Nasal cavity respiratory epithelium epithelial cell of viscerocranial mucosa (primary cell): ENCODE results near the gene BATF2. TPM values are rescaled to one million over a fixed set of nuclear protein-coding genes. Genes with fewer than 3 reads are reported as not detected.

Experiments used
- total RNA-seq: library from RNA; depleted of rRNA; stranded (reverse); fragments of >200 nt; gene quantifications from 2 replicates; pipeline ENCODE4 v1.2.3, GENCODE V29; 2014

The BATF2 gene, protein sequence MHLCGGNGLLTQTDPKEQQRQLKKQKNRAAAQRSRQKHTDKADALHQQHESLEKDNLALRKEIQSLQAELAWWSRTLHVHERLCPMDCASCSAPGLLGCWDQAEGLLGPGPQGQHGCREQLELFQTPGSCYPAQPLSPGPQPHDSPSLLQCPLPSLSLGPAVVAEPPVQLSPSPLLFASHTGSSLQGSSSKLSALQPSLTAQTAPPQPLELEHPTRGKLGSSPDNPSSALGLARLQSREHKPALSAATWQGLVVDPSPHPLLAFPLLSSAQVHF
- 0.34 and 0.57 TPM in 2 replicates for total RNA-seq

DNA sequence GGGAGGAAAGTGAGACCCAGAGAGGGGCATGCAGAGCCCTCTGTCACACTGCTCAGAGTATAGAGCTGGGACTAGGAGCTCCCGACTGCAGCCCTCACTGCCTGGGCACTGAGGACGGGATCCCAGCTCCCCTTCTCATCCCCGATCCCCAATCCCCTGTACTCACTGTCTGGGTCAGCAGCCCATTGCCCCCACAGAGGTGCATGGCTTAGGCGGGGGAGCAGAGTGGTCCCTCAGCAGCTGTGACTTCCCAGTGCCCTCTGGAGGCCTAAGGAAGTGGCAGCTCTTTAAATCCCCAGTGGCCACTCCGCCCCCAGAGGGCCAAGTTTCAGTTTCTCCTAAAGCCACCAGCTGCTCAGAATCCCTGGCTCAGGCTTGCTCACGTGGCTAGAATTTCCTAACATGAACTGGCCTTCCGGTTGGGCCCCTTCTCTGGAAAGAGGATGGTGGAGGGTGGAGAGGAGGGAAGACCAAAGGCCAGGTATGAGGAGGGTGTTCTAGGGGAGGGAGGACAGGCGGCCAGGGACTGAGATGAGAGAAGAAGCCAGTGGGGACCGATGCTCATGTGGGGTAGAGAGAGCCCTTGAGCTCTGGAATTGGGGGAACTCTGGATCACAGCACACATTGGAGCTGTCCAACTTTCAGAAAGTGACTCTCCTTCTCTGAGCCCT lies at the start of gene BATF2:
TSS of gene BATF2 (minus strand) at position 262 of the 671 bp plus-strand sequence. CDS start at position 205, 57 bp downstream.

DNA sequence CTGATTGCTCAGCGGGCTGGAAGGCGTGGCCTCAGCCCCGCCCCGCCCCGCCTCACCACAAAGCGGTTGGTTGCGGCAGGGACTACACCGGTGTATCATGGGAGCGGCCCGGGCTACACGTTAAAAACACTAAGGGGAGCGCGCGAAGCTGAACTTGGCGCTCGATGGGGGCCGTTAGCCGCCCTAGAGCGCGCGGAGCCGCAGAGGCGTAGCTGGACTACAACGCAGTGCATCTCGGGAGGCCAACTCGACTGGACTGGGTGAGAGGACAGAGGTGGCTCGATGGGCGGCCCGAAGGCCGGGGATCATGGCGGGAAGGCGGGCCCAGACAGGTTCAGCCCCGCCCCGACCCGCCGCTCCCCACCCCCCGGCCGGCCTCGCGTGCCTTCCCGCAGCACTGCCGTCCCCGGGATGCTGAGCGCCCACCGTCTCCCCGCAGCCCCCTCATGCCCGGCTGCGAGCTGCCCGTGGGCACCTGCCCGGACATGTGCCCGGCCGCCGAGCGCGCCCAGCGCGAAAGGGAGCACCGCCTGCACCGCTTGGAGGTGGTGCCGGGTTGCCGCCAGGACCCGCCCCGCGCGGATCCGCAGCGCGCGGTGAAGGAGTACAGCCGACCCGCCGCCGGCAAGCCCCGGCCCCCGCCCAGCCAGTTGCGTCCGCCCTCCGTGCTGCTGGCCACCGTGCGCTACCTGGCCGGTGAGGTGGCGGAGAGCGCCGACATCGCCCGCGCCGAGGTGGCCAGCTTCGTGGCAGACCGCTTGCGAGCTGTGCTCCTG lies 44.3 kb upstream of the BATF2 start, which contains the start of gene SAC3D1:
TSS of gene SAC3D1 (plus strand) at position 364 of the 776 bp plus-strand sequence. CDS start at position 447, 83 bp downstream.

DNA sequence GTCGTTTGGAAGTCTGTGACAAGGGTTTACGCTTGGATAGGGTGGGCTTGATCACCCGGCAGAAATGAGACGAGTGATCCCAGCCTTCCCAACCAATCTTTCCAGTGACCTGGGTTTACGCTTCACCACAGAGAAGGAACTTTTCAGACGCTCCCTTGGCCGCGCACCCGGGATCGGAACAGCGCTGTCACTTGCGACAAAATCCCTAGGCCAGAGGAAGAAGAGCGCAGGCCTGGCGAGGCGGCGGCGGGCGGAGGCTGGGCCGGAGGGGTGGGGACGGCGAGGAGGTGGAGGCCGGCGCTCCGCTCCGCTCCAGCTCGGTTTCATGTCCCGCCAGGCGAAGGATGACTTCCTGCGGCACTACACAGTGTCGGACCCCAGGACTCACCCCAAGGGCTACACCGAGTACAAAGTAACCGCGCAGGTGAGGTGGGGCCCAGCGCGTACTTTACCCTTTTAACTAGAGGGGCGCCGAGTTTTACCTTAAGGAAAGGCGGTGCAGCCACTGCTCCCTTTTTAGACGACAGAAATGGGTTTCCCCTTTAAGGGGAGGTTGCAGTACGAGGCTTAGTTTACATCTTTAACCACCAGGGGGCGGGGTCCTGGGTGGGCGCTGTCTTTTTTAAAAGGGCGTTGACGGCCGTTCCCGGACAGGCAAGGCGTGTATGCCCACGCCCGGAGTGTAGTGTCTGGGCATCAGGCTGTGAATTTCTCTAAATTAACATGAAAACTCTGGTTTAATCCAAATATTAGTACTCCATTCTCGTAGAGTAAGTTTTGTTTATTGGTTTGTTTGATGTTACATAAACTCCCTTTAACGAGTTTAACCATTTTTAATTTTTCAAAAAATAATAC lies 30.7 kb upstream of the BATF2 start, which contains the start of gene SNX15:
TSS of gene SNX15 (plus strand) at position 227 of the 855 bp plus-strand sequence. CDS start at position 326, 99 bp downstream.

DNA sequence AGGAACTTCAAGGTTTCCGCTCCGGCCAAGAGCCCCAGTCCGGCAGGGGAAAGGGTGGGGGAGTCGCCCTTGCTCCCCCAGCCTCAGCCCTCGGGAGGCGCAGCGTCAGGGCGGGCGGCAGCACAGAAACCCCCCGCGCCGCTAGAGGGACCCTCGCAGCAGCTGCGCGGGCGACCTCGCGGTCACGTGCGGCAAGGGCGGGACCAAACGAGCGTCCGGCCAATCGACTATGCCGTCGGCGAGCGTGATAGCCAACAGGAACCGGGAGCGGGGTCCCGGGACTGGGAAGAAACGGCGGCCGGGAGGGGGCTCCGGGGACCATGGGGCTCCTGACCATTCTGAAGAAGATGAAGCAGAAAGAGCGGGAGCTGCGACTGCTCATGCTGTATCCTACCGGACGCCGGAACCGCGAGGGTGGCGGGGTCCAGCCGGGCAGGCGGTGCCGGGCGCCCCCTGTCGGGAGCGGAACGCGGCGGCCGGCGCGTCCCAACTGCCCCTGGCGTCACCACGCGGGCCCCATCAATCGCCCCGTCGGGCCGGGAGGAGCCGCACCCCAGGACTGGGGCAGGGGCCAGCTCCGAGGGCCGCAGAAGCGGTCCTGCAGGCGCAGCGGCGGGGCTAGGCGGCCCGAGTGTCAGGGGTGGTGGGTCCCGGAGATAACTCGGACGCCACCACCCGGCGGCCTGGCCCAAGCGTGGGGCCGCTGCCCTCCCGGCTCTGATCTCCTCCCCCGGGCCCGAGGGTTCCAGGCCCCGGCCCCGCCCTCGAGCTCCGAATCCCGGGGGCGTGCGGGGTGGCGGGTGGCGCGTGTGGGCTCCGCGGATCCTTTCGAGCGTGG lies 17.3 kb upstream of the BATF2 start, which contains the start of gene ARL2:
TSS of gene ARL2 (plus strand) at position 273 of the 838 bp plus-strand sequence. CDS start at position 321, 48 bp downstream.

DNA sequence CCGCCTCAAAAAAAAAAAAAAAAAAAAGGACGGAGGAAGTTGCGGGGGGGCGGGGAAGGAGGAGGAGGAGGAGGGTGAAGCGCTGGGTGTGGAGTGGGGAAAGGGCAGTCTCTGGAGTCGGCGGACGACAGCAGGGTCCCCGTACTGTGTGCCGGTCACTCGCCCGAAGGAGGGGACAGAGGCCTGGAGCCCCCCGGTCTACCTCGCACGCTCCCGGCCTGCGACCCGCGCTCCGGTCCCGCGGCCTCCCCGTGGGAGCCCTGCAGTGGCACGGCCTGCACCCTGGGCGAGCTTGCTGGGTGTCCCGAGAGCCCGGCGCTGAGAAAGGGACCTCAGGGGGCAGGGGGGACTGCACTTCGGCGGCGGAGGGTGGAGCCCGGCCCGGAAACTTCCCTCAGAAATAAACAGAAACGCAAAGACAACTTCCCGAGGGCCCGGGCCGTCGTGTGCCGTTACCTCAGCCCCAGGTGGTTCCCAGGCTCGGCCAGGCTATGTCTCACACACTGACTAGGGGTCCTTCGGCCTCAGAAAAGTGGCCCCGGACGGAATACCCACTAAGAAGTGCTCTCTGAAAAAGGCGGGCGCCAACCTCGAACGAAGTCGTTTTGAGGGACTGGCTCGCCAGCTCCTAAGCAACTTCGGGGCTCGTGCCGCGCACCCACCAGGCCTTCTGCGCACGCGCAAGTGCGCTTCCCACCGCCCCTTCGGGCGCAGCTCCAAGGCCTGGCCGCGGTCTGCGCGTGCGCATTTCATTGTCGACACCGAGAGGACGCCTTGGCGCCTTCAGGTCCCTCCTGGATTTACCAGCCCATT lies 25.1 kb downstream of the BATF2 start, which contains the start of gene MAJIN:
TSS of gene MAJIN (minus strand) at position 688 of the 813 bp plus-strand sequence. CDS start 12,703 bp downstream, outside the sequence.

Other genes with a start within 250 kb of the BATF2 start
- 0.34 and 0.50 TPM in 2 replicates for gene PYGM, start 237.0 kb downstream of the BATF2 start, total RNA-seq
- 64.3 and 191 TPM in 2 replicates for gene SF1, start 218.4 kb downstream of the BATF2 start, total RNA-seq
- 7.5 and 14.8 TPM in 2 replicates for gene MAP4K2, start 193.8 kb downstream of the BATF2 start, total RNA-seq
- gene MEN1, start 186.4 kb downstream of the BATF2 start, total RNA-seq = 10.9 and 24.8 TPM in 2 replicates
- gene CDC42BPG, start 152.3 kb downstream of the BATF2 start, total RNA-seq = 7.5 and 35.9 TPM in 2 replicates
- 34.2 and 92.9 TPM in 2 replicates for gene EHD1, start 118.3 kb downstream of the BATF2 start, total RNA-seq
- gene ATG2A, start 79.8 kb downstream of the BATF2 start, total RNA-seq = 6.2 and 15.4 TPM in 2 replicates
- 16.4 and 19.4 TPM in 2 replicates for gene PPP2R5B, start 72.3 kb downstream of the BATF2 start, total RNA-seq
- not detected in 2 replicates for gene GPHA2, start 61.1 kb downstream of the BATF2 start, total RNA-seq
- not detected in 2 replicates for gene MAJIN, start 24.9 kb downstream of the BATF2 start, total RNA-seq
- 60.5 and 67.8 TPM in 2 replicates for gene ARL2, start 17.2 kb upstream of the BATF2 start, total RNA-seq
- 14.6 and 19.8 TPM in 2 replicates for gene SNX15, start 30.5 kb upstream of the BATF2 start, total RNA-seq
- gene SAC3D1, start 44.2 kb upstream of the BATF2 start, total RNA-seq = 10.1 and 12.0 TPM in 2 replicates
- gene NAALADL1, start 61.6 kb upstream of the BATF2 start, total RNA-seq = 5.8 and 7.2 TPM in 2 replicates
- gene CDCA5, start 87.1 kb upstream of the BATF2 start, total RNA-seq = under 0.01 and 0.14 TPM in 2 replicates
- 41.0 and 64.6 TPM in 2 replicates for gene ZFPL1, start 87.3 kb upstream of the BATF2 start, total RNA-seq
- gene VPS51, start 99.2 kb upstream of the BATF2 start, total RNA-seq = 97.1 and 98.5 TPM in 2 replicates
- gene TM7SF2, start 114.9 kb upstream of the BATF2 start, total RNA-seq = 21.9 and 24.6 TPM in 2 replicates
- 11.1 and 22.2 TPM in 2 replicates for gene ZNHIT2, start 120.7 kb upstream of the BATF2 start, total RNA-seq
- gene FAU, start 125.2 kb upstream of the BATF2 start, total RNA-seq = 177 and 362 TPM in 2 replicates
- gene MRPL49, start 125.3 kb upstream of the BATF2 start, total RNA-seq = 30.1 and 48.9 TPM in 2 replicates
- gene SYVN1, start 137.5 kb upstream of the BATF2 start, total RNA-seq = 24.9 and 39.7 TPM in 2 replicates
- not detected in 2 replicates for gene SPDYC, start 173.3 kb upstream of the BATF2 start, total RNA-seq
- gene CAPN1, start 185.0 kb upstream of the BATF2 start, total RNA-seq = 130 and 324 TPM in 2 replicates